ENCODE measurements around the gene ESRRB.

ESRRB gene

DNA sequence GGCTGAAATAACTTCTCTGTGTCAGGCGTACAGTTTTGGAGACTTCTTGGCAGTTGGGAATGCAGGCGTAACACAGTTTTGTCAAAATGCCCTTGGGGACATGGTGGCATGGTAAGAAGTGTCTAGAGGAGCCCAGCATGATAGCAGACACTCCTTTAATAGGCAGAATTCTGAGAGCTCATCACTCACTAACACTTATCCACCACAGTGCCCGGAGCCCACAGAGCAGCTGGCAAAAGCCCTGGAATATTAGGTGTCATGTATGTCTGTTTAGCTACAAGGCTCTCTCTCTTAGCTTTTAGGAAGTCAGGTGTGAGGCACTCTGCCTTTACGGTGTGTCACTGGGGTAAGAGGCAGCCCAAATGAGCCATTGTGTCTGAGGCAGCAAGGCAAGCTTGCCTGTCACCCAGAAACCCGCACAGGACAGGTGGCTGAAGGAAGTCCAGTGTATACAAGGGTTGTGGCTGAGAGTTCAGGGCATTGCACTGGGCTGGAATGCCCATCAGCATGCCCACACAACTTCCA, 96.3 kb downstream of the ESRRB start:
- TF ChIP-seq CTCF (IDR thresholded peaks at IDR 0.05; ENCODE audit: low read length, missing control alignments): no peak

GRCh38 chr14:76473481-76474263, 97.7 kb downstream of the ESRRB start:
- DNase-seq (ENCODE audit: low read depth): no peak
- H3K4me3 ChIP-seq (replicated peaks; ENCODE audit: low read depth, low read length): no peak overlapping the region
- no peak for TF ChIP-seq CTCF (IDR thresholded peaks at IDR 0.05; ENCODE audit: low read length, missing control alignments)

More for the DNA sequence above, 96.3 kb downstream of the ESRRB start:
- no peak for DNase-seq (ENCODE audit: low read depth)
- H3K4me3 ChIP-seq (replicated peaks; ENCODE audit: low read depth, low read length): no peak overlapping the region

- DNase-seq (ENCODE audit: low read depth): no peak
- no peak for TF ChIP-seq CTCF (IDR thresholded peaks at IDR 0.05; ENCODE audit: low read length, missing control alignments)
- no peak overlapping the region for H3K4me3 ChIP-seq (replicated peaks; ENCODE audit: low read depth, low read length)
Observed at GRCh38 chr14:76480426-76480825, 104.5 kb downstream of the ESRRB start.

GRCh38 chr14:76484355-76484754, 108.4 kb downstream of the ESRRB start:
- no peak for TF ChIP-seq CTCF (IDR thresholded peaks at IDR 0.05; ENCODE audit: low read length, missing control alignments)
- no peak for DNase-seq (ENCODE audit: low read depth)
- H3K4me3 ChIP-seq (replicated peaks; ENCODE audit: low read depth, low read length): no peak overlapping the region

GRCh38 chr14:76486251-76486743, 110.4 kb downstream of the ESRRB start:
- DNase-seq (ENCODE audit: low read depth): no peak
- H3K4me3 ChIP-seq (replicated peaks; ENCODE audit: low read depth, low read length): no peak overlapping the region
- no peak for TF ChIP-seq CTCF (IDR thresholded peaks at IDR 0.05; ENCODE audit: low read length, missing control alignments)

- no peak overlapping the region for H3K4me3 ChIP-seq (replicated peaks; ENCODE audit: low read depth, low read length)
- TF ChIP-seq CTCF (IDR thresholded peaks at IDR 0.05; ENCODE audit: low read length, missing control alignments): no peak
- no peak for DNase-seq (ENCODE audit: low read depth)
Observed at GRCh38 chr14:76488551-76488950, 112.6 kb downstream of the ESRRB start.

Data from fibroblast of pulmonary artery (primary cell).